GM21825 (cell line): ENCODE results near the gene BCL2L12.
"Not testable (repeated sequence)": the region's sequence is repeated elsewhere in the genome, so short reads cannot be mapped to it uniquely, and the experiment has no call there.

Experiments
- ATAC-seq: cut with Tn5 transposase; IDR thresholded peaks from one replicate; pipeline ENCODE4 v1.9.1; 2021; ENCODE audit warnings: mild to moderate bottlenecking, moderate library complexity; ENCODE audit not compliant: unreplicated experiment

Gene BCL2L12

DNA sequence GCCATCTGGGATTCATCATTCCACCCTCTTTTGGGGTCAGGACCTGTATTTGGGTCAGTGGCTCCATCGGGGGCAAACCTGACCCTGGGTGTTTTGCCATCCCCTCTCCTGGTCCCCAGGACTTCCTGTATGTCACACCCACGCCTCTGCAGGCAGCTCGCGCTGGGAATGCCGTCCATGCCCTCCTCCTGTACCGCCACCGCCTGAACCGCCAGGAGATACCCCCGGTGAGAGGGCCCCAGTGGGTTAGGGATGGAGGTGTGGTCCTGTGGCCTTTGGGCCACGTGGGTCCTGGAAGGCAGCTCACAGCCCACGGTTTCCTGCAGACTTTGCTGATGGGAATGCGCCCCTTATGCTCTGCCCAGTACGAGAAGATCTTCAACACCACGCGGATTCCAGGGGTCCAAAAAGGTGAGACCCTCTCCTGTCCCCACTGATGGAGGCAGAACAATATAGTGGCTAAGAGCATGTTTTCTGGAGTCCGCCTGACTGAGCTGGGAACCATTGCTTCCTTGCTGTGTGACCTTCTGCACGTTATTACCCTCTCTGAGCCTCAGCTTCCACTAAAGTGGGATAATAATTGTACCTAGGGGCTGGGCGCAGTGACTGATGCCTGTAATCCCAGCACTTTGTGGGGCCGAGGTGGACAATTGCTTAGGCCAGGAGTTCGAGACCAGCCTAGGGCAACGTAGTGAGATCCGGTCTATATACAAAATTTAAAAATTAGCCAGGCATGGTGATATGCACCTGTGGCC is 39.3 kb downstream of the BCL2L12 start:
- no peak for ATAC-seq

DNA sequence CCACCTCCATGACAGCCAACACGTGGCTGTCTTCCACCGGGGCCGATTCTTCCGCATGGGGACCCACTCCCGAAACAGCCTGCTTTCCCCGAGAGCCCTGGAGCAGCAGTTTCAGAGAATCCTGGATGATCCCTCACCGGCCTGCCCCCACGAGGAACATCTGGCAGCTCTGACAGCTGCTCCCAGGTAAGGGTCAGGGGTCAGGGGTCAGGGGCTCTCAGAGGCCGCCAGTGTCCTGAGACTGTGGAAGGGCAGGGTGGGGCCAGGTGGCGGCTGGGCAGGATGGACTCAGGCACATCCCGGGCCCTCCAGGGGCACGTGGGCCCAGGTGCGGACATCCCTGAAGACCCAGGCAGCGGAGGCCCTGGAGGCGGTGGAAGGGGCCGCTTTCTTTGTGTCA is 40.2 kb downstream of the BCL2L12 start:
- ATAC-seq: no peak

DNA sequence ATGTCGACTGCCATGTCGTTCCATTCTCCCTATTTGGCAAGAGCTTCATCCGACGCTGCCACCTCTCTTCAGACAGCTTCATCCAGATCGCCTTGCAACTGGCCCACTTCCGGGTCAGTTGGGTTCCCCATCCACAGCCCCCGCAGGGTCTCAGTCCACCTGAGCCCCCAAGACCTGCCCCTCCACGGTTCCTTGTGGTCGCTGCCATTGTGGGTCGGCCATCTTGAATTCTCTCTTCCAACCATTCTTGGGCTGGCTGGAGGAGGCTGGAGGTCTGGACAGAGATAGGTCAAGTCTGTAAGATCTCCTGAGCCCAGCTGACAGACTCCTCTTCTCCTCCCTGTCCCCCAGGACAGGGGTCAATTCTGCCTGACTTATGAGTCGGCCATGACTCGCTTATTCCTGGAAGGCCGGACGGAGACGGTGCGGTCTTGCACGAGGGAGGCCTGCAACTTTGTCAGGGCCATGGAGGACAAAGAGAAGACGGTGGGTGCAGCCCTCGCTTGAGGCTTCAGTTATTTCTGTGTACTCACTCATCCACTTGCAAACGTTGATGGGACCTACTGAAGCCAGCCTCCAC is 44.7 kb downstream of the BCL2L12 start:
- no peak for ATAC-seq

DNA sequence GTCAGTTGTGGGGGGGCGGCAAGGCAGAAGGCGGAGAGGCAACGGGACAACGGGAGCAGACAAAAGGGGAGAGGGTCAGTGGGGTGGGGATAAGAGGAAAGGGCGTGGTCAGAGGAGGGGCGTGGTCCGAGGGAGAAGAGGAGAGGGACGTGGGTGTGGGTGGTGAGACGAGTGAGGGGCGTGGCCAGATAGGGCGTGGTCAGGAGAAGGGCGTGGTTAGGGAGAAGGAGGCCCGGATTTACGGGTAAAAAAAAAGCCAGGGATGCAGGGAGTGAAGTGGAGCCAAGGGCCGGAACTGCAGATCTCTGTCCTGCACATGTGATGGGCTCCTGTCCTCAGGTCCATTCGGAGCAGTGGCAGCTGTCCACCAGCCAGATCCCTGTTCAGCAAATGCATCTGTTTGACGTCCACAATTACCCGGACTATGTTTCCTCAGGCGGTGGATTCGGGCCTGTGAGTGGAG is 46.7 kb downstream of the BCL2L12 start:
- ATAC-seq: no peak

DNA sequence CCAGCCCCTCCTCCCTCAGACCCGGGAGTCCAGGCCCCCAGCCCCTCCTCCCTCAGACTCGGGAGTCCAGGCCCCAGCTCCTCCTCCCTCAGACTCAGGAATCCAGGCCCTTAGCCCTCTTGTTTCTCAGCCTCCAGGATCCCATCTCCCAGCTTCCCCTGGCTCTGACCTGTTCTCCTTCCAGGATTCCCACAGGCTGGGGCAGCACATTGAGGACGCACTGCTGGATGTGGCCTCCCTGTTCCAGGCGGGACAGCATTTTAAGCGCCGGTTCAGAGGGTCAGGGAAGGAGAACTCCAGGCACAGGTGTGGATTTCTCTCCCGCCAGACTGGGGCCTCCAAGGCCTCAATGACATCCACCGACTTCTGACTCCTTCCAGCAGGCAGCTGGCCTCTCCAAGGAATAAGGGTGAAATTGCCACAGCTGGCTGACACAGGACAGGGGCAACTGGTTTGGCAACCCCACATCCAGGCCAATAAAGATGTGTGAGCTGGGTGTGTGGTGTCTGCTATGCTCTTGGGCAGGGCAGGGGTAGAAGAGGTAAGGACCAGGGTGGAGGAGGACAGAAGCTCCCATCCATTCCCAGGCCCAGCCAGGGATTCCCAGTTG is 47.6 kb downstream of the BCL2L12 start:
- no peak for ATAC-seq

DNA sequence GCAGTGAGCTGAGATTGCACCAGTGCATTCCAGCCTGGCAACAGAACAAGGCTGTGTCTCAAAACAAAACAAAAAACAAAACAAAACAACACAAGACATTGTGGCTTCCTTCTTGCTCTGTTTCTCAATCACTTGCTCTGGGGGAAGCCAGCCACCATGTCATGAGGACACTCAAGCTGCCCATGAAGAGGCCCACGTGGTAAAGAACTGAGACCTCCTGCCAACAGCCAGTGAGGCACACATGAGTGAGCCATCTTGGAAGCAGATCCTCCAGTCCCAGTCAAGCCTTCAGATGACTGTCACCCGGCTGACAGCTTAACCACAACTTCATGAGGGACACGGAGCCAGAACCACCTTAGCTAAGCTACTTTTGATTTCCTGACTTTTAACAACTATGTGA is 50.4 kb downstream of the BCL2L12 start:
- ATAC-seq: no peak

DNA sequence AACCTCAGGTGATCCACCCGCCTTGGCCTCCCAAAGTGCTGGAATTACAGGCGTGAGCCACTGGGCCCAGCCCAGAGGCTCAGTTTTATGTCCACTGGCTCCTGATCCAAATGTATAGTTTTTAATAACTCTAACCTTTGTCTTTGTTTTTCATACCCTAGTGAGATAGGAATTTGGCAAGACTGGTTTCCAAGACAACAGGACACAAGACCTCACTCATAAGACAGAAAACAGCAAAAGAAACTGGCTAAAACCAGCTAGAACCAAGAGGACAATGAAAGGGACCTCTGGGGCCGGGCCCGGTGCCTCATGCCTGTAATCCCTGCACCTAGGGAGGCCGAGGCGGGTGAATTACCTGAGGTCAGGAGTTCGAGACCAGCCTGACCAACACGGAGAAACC is 52.8 kb downstream of the BCL2L12 start:
- ATAC-seq: no peak

DNA sequence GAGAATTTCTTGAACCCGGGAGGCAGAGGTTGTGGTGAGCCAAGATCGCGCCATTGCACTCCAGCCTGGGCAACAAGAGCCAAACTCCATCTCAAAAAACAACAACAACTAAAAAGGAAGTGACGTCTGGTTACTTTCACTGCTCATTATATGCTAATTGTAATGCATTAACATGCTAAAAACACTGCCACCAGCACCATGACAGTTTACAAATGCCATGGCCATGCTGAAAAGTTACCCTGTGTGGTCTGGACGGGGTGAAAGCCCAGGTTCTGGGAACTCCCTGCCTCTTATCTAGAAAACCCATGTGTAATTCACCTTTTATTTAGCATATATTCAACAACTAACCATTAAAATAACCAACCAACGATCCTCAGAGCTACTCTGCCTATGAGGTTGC is 53.3 kb downstream of the BCL2L12 start:
- no peak for ATAC-seq

DNA sequence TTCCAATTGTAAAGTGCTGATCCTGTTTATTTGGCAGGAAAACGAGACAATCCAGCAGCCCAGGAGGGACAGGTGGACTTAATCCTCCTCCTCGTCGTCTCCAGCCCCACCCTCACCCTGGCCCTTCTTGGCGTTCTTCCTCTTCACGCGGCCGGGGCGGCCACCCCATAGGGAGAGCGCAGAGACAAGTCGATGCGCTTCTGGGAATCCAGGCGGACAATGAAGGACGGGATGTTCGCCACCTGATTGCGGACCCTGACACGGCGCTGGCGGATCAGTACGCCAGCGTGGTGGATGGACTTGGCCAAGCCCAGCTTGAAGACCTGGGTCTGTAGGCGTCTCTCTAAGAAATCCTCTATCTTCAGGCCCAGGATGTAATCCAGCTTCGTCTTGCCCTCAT is 53.7 kb downstream of the BCL2L12 start:
- not testable (repeated sequence) for ATAC-seq
